ENCODE measurements around the gene TRIM52.

DNA sequence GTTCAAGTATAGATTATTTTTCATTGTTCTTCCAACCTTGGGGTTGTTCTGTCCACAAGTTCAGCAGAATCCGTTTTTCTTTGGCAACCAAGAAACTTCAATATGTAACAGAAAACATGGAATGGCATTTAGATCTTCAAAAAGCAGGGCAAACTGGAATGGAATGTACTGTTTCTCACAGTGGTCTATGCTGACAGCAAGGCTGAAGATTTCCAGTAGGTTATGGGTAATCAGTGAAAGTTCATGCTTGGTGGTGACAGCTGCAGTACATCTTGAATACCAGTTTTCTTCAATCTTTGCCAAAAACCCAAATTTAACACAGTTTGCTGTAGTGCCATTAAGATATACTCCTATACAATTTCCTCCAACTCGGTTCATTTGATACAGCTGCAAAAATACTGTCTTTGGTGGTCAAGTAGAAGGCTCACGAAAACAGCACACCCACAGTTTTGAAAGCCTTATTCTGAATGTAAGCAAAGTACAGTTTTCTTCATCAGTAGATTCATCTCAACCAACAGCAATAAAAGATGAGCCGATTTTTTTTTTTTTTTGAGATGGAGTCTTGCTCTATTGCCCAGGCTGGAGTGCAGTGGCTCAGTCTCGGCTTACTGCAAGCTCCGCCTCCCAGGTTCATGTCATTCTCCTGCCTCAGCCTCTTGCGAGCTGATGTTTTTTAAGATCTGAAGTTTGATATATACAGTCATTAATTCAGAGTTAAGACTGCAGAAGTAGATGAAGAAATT is 4.9 kb downstream of the TRIM52 start:
- no peak for TF ChIP-seq FOXM1 (IDR thresholded peaks at IDR 0.05; ENCODE audit: borderline replicate concordance)
- TF ChIP-seq ARNT (IDR thresholded peaks at IDR 0.05) = no peak
- TF ChIP-seq TARDBP (IDR thresholded peaks at IDR 0.05) = no peak
